GM11168 (cell line): ENCODE results near the gene SLC1A1.
"Not testable (repeated sequence)": the region's sequence is repeated elsewhere in the genome, so short reads cannot be mapped to it uniquely, and the experiment has no call there.

ENCODE experiments used
- in situ Hi-C: fragments of 300-500 bp; cut with MboI; formaldehyde crosslinking; loops from one replicate; pipeline ENCODE4 v1.12.0; 2022; ENCODE audit warnings: low sequenced_read_pairs; ENCODE audit not compliant: unreplicated experiment

Gene SLC1A1

DNA sequence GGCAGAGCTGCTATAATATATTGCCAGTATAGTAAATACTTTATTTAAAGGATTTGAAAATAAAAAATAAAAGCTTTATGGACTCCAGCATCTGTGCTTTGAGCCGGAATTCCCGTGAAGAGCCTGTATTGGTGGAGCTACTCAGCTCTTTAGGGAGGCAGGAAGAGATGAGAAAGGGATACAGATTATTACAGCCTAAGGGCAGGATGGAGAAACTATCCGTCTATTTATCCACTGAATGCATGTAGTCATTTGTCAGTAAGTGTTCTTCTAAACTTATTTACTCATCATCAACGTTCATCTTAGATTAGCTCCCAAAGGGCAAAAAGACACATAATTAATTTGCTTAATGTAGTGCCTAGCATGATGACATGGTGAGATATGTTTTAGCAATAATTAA lies 48.4 kb downstream of the SLC1A1 start:
- in situ Hi-C loops: no loop called here

DNA sequence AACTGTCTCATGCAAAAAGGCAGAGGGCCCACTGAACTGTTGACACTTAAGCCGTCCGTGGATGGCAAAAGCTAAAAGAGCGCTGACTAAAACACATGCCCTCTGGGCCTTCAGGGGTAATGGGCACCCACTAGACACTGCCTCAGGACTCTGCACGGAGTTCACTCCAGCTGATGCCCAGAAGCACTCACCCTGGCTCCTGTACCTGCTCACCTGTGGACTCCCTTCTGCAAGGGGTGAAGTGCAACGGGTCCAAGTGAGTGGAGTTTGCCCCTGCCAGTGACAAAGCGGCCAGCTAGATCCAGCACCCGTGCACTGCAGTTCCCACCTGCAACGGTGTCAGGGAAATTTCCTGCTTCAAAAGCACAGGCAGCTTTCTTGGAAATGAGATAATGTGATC lies 50.2 kb downstream of the SLC1A1 start:
- in situ Hi-C loops: no loop called here

DNA sequence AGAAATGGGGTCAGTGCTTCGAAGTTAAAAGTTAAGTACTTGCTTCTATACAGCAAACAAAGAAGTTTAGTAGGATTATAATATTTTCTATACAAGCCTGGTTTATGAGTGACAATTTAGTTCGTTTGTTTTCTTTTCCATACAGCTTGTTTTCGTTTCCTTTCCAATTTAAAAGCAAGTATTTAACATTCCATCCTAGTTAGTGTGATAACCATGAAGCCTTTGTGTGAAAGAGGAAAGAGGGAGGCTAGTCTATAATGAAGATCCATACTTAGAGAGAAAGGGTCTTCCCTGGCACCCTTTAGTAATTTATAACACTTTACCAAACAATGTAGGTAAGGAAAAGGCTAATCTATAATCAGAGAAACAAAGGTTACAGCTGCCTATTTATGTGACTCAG lies 51.0 kb downstream of the SLC1A1 start:
- in situ Hi-C loops: no loop called here

DNA sequence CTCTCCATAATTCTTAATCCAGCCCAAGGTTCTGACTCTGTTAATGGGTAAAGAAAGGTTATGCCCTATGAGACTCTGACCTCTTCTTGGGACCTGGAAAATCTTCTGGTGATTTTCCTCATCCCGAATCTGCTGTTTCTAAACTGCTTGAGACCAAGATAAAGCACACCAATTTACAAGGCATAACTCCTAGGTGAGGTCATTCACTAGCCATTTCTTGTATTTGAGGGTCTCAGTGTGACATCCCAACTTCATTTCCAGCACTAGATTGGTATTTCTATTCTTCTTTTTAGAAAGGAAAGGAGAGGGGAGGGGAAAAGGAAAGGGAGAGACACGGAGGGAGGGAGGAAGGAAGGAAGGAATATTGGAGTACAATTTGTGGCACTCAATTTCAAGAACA lies 51.6 kb downstream of the SLC1A1 start:
- in situ Hi-C loops: no loop called here

DNA sequence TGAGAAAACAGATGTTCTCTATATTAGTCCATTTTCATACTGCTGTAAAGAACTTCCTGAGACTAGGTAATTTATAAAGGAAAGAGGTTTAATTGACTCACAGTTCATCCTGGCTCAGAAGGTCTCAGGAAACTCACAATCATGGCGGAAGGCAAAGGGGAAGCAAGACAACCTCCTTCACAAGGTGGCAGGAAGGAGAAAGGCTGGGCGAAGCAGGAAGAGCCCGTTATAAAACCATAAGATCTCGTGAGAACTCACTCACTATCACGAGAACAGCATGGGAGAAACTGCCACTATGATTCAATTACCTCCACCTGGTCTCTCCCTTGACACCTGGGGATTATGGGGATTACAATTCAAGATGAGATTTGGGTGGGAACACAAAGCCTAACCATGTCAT lies 54.4 kb downstream of the SLC1A1 start:
- in situ Hi-C loops: not testable (repeated sequence)

DNA sequence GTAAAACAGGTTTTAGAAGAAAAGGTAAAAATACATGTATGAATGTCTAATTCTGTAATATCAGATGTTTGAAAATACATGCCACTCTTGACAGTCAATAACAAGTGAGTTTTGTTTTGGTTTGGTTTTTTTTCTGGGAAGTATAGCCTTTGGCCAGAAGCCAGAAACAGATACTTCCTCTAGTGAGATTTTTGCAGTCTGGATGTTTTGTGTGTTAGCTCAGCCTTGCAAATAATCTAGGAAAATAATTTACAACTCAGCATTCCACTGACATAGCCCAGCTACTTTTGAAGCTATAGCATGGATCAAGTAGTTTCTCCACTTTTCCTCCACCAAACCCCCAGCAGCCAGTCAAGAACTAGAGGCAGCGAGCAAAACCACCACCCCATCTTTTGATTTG lies 56.7 kb downstream of the SLC1A1 start:
- in situ Hi-C loops: no loop called here

DNA sequence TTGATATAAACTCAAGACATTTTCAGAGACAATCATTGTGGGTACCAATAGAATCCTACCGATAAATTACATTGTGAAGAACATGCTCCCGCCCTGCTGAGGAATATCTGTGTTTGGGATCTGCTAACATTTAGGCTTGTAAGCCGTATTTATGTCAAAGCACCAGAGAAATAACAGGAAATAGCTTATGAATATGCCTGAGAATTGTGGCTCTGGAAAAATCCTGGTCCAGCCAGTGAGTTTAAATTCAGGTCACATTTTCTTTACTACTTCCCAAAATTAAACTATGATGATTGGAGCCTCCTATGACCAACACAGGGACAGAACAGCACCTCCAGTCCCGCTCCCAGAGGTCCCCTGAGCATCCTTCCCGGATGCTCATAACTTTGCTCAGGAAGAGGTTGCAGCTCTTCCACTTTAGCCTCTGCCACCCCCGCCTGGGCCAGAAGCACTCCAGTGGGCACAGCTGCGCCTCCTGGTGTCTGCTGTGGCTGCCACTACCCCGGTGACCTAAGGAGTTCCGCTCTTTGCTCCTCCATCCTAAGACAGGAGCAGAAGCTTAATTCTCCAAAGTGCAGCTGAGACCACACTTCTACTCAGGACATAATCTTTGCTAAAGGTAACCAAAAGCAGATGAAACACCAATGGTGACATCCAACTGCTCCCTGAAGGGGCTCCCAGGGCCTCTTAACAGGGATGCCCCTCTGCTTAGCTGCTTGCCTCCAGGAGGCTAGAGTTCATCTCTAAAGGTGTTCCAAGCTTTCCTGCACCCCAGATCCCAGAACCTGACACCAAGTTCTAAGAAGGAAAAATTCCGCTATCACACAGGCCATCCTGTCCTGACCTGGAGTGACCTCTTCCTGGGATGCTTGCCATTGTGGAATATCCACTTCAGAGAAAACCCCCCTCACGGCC lies 58.8 kb downstream of the SLC1A1 start:
- in situ Hi-C loops: no loop called here

DNA sequence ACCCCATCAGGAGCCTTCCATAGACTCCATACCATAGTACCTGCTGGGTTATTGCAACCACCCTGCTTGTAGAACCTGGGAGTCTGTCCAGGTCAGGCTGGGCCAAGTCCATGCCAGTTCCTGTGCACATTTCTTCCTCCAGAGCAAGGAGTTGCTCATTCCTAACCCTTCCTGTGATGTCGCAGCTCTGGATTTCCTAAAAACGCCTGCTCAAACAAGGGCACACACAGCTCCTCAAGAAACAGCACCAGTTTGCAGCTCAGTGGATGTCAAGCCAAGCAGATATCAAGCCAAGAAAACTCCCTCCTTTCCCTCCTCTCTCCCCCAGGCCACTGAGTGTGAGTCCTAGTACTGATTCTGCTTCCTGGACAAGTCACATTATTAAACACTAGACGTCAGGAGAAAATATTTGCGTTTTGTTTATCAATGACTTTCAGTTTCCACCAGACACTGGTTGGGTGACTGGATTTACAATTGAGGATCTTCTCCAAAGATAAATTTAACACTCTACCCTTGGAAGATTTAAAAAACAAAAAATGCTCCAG lies 59.6 kb downstream of the SLC1A1 start:
- in situ Hi-C loops: loop anchor here (10.0 kb wide), 1 partner anchor 165 kb away; no protein-coding TSS in a partner anchor

DNA sequence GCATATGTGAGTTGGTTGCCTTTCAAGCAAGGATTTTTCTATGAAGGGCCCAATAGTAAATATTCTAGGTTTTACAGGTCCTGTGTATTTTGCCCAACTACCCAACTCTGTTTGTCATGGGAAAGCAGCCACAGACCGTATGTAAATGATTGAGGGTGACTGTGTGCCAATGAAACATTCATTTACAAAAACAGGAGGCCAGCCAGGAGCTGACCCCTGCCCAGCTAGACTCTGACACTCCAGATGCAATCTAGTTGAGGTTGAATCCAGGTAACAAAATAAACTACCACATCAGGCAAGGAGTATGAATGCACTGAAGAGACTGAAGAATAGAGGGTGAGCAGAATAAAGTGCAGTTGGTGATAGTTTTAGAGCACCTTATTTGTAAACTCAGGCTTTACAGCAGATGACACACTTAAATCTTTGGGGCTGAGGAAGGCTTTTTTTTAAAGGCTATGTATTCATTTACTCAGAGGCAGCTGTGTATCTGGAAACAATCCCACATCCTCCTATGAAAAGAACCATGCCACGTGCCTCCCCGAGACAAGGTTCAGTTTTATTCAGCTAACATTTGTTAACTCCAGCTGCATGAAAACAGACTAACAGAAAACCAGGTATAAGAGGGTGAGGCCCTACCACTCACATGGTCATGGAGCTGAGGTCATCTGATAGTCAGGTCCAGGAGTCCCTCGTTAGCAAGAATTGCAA lies 60.7 kb downstream of the SLC1A1 start:
- in situ Hi-C loops: loop anchor here (10.0 kb wide), 1 partner anchor 166 kb away; no protein-coding TSS in a partner anchor

DNA sequence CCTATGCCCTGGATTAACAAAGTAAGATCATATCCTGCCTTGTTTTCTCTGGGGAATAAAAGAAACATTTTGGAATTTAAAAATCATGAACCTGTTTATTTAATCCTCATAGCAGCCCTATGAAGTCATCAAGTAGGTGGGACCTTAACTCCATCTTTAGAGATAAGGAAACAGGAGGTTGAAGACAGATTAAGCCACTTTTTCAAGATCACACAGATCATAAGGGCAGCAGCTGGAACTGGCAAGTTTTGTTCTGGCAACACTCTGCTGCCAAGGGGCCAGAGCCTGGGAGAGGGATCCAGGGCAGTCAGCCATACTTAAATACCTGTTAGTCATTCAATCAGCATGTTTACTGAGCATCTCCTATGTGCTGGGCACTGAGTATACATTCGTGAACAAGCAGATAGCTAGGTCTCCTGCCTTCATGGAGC lies 63.7 kb downstream of the SLC1A1 start:
- in situ Hi-C loops: loop anchor here (10.0 kb wide), 1 partner anchor 169 kb away; no protein-coding TSS in a partner anchor

DNA sequence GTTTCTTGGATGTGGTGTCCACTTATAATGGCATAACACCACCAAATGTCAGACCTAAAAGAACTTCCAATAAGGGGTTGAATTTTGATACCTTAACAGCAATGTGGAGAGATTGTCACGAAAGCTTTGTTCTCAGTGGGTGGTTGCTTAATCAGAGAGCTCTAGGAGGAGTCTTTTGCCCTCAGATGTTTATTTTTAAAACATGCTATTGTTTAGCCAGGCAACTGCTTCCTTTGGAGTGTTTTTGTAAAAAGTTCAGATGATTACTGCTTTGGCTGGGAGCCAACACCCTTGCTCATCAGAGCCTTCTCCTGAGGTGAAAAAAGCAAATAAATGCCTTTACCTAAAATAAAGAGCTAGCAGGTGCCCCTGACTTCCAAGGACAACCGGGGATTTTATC lies 65.0 kb downstream of the SLC1A1 start:
- in situ Hi-C loops: loop anchor here (10.0 kb wide), 1 partner anchor 170 kb away; no protein-coding TSS in a partner anchor

DNA sequence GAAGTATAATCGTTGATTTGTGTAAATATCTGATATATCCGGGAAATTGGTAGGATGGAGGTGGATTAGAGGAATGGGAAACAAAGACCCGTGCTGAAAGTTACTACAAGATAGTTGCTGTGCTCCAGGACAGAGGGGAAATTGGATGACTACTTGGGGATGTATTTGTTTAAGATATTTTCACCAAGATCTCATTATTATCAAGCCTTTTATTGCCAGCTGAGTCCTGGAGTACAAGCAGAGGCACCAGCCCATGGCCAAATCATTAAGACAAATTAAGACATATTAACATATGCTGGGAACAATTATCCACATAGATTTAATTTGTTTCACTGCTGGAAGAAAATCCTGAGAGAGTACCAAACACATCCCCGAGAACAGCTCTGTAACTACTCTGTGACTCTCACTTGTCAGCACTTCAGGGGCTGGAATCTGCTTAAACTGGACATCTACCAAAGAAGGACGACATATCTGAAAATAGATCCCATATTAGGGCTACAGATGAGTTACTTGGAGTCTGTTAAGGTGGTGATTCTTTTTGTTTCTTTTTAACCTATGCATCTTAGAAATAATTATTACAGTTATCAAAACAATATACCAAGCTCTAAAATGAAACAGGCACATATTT lies 68.2 kb downstream of the SLC1A1 start:
- in situ Hi-C loops: loop anchor here (10.0 kb wide), 1 partner anchor 174 kb away; no protein-coding TSS in a partner anchor

DNA sequence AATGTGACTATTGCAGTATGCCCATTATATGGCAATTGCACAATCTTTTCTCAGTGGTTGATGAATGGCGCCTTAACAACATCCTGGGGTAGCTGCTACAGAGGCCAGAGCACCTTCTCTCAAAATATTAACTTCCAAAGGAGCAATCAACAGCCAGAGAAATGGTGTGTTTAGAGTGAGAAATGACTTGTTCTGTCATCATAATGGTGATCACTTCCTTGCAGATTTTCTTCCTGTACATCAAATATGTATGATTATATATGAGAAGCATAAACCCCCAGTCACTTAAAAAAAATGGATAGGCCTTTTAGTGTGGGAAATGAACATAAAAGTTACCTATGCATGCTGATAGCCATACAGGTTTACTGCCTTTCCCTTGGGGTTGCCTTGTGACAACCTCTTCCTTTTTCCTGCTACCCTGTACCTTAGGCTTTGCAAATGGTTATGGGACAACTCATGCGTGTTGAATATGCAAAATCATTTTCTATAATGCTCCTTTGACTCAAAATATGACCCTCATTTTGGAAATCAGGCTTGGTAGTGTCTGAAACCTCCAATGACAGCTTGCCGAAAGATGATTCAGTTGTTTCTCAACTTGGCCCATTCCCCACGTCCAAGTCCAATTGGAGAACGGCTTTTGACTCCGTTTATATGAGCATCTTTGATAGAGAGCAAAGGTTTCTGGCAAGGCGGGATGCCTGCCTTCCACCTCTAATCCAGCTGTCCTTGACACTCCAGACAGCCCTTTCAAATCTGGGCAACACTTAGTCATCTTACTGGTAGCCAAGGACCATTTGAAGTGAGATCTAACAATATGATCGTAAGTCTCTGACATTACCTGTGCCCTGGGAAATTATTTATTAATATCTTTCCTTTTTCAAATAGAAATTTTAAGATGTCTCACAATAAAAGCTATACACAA lies 69.3 kb downstream of the SLC1A1 start:
- in situ Hi-C loops: loop anchor here (10.0 kb wide), 1 partner anchor 175 kb away; no protein-coding TSS in a partner anchor

DNA sequence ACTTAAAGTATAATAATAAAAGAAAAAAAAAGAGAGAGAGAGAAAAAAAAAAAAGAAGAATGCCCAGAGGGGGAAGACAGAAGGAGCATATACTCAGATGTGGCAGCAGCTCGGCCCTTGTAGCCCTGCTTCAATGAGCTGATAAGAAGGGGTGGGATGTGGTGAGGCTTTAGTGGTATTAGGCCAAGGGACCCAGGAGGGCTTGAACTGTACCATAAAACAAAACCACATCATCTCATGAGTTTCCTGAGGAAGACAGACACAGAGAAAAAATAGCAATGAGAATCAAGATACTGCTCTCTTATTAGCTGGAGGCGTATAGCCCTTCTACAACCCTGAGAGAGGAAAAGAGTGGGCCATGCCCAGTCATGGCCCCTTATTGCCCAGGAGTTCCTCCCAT lies 72.8 kb downstream of the SLC1A1 start:
- in situ Hi-C loops: no loop called here

DNA sequence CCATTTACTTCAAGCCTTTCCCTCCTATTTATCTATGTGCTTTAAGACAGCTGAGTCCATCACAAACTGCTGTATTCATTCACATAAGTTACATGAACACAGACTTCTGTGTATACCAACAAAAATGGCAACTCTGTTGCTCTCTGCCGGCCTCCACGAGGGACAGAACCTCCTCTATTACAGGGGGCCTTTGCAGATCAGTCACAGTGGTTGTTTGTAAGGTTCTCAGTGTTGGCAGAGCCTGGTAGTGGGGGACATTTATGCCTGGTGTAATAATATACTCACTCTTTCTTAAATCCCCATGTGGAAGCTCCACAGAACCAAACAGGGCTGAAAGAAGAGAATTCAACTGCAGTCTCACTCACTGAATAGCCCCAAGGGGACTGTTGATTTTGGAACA lies 76.5 kb downstream of the SLC1A1 start:
- in situ Hi-C loops: no loop called here

DNA sequence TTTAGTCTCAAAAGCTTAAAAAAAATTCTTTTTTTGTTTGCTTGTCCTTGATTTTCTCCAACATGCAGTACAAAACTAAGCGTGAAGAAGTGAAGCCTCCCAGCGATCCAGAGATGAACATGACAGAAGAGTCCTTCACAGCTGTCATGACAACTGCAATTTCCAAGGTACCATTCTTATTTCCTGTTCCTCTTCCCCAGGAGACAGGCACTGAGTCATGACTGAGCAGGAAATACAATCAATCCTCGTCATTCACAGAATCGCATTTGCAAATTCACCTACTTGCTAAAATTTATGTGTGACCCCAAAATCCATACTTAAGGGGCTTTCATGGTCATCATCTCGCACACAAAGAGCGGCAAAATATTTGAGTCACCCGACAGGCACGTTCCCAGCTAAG lies 77.3 kb downstream of the SLC1A1 start:
- in situ Hi-C loops: no loop called here

DNA sequence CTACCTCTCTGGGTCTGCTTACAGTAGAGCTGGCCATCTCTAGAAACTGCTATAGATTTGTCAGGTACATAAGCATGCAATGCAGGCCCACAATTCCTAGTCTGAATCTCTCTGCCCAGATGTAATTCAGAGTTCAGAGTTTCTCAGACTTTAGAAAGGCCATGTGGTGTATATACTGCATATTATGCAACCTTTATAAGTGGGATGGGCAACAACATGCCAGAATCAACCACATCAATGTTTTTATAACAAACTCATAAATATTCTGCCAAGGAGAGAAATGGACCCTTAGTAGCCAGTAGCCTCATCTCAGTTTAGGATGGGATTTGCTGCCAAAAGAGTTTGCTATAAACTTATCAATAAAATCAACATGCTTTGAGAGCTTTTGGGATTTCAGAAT lies 78.8 kb downstream of the SLC1A1 start:
- in situ Hi-C loops: no loop called here

DNA sequence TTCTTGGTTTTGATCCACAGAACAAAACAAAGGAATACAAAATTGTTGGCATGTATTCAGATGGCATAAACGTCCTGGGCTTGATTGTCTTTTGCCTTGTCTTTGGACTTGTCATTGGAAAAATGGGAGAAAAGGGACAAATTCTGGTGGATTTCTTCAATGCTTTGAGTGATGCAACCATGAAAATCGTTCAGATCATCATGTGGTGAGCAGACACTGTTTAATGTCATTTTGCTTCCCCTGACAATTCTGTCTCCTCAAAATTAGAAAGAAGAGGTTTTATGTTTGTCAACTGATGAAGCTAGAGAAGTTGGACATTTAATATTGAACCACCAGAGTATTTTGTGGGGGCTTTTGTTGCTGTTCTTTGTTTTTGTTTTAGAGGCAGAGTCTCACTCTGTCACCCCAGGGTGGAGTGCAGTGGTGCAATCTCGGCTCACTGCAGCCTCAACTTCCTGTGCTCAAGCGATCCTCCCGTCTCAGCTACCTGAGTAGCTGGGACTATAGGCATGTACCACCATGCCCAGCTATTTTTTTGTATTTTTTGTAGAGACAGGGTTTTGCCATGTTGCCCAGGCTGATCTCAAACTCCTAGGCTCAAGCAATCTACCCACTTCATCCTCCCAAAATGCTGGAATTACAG lies 82.0 kb downstream of the SLC1A1 start:
- in situ Hi-C loops: no loop called here

DNA sequence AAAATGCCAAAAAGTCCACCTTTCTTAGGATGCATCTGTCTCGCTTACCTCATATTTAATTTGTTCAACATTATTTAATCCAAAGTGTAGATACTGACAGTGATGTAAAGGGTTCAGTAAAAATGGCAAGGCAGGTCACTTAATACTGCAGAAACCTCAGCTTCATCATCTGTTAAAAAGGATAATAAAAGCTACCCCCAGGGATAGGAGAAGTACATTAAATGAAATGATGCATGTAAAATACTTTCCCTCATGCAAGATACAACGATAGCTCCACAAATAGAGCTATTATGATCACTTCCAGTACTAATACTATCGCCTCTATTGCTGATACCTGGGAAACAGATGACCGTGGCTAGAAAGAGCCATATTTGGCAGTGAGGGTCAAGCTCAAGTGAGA lies 82.9 kb downstream of the SLC1A1 start:
- in situ Hi-C loops: no loop called here
